ENCODE measurements around the gene SYTL3.

GRCh38 chr6:158622545-158623190 is 27.2 kb upstream of the SYTL3 start:
- TF ChIP-seq TAF1 (IDR thresholded peaks at IDR 0.05; ENCODE audit: borderline replicate concordance, low read depth, low read length) = no peak
- TF ChIP-seq POLR2A (IDR thresholded peaks at IDR 0.05; ENCODE audit: low read depth, low read length) = no peak

Data from GM12892 (cell line).